Activated CD4-positive, alpha-beta T cell treated with anti-CD3 and anti-CD28 coated beads for 48 hours (primary cell): Measurements from ENCODE around the gene RTEL1.
"Not testable (repeated sequence)": the region's sequence is repeated elsewhere in the genome, so short reads cannot be mapped to it uniquely, and the experiment has no call there.

Source experiments
- DNase-seq: peaks from one replicate; pipeline ENCODE4 v3.0.0-alpha.2; 2020

RTEL1 gene

DNA sequence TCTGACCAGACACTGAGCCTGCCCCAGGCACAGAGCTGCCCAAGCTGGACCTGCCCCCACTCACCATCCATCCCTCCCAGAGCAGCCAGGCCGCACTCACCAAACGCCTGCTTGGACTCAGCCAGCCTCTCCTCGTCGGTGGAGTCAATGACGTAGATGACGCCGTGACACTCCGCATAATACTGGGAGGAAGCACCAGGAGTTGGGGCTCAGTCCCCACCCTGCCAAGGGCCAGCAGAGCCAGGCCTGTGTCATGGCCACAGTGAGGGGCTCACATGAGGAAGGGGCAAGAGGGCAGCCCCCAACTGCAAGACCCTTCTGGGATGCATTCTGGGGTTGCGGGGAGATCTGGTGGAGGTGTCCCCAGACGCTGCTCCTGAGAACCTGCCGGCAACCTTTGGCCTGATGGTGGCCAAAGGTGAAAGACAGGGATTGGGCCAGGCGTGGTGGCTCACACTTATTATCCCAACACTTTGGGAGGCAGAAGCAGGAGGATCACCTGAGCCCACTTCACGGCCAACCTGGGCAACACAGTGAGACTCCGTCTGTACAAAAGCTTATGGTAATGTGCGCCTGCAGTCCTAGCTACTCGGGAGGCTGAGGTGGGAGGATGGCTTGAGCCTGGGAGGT is 44.0 kb downstream of the RTEL1 start:
- DNase-seq, result peak; percentile 3

DNA sequence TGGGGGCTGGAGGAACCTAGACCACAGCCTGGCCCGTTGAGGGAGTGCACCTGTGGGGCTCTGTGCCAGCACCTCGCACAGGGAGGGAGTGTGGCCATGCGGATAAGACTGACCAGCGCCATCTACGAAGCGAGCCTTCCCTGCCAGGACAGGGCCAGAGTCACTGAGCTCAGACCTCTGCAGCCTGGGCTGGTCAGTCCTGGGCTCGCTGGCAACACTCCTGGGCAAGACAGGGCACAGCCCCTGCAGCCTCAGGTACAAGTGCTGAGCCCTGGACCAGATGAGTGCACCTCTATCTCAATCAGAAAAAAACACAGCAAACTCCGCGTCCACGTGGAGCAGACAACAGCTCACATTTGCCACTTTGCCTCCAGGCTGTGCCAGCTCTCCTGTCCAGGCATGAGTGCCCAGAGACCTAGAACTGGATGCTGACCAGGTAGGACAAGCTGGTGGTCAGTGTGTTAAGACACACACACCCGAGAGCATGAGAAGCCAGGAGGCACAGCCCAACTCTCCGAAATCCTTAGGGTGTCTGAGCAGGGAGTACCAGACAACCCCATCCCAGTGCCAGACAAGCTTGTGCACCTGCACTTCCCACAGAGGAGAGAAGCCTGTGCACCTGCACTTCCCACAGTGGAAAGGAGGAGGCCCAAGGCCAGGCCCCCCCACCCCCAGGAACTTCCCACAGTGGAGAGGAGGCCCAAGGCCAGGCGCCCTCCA is 44.8 kb downstream of the RTEL1 start:
- DNase-seq, result peak; percentile 2

- DNase-seq, result peak; percentile 3
These were observed 45.4 kb downstream of the RTEL1 start for GRCh38 chr20:63703471-63703975.

- no peak for DNase-seq
These were observed 46.0 kb downstream of the RTEL1 start for GRCh38 chr20:63703976-63704748.

DNA sequence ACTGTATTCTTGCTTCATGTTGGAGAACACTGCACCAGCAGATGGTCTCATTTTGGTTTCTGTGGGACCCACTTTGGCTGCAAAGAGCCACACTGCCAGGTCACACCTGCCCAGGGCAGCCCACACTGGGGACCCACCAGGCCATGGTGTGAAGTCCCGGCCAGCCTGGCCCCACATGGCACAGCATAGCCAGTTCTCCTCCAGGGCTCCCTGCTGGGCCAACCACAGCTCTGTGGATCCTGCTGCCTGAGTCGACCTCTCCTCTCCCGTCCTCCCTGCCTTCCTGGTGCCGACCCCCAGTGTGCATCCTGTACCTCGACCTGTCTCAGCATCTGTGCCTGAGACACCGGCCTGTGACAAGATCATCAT is 46.6 kb downstream of the RTEL1 start:
- DNase-seq, result no peak

DNA sequence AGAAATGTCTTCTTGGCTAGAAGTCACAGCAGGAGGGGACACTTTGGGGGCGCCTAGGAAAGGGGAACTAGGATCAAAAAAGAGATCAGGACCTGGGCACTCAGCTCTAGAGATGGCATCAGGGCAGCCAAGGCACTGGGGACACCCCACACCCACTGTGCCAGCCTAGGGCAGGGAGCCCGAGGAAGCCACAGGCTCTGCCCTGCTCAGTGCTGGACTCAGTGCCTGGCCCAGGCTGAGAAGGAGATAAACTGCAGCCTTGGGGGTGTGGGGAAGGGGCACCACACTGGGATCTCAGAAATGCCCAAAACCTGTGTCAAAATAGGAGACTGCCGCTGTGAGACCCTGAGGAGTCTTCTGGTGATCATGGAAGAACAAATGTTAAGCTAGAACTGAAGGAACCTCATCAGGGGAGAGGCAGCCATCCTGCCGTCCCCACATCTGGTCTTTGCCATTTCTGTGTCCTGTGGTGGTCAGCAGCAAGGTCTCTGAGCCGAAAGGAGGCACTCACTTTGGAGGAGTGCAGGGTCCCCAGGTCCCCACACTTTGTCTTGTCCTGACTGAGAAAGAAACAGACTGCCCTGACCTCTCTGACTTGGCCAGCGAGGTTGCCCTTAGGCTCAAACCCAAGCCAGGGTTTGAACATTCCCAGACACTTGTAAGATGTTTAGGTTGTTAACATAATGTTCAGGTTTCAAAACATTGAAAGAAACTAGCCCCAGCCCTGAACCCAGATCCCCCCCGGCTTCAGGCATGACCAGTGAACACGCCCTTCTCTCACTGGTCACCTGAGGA is 47.3 kb downstream of the RTEL1 start:
- DNase-seq, result no peak

- DNase-seq, result no peak
These were observed 48.0 kb downstream of the RTEL1 start for GRCh38 chr20:63706027-63706695.

DNA sequence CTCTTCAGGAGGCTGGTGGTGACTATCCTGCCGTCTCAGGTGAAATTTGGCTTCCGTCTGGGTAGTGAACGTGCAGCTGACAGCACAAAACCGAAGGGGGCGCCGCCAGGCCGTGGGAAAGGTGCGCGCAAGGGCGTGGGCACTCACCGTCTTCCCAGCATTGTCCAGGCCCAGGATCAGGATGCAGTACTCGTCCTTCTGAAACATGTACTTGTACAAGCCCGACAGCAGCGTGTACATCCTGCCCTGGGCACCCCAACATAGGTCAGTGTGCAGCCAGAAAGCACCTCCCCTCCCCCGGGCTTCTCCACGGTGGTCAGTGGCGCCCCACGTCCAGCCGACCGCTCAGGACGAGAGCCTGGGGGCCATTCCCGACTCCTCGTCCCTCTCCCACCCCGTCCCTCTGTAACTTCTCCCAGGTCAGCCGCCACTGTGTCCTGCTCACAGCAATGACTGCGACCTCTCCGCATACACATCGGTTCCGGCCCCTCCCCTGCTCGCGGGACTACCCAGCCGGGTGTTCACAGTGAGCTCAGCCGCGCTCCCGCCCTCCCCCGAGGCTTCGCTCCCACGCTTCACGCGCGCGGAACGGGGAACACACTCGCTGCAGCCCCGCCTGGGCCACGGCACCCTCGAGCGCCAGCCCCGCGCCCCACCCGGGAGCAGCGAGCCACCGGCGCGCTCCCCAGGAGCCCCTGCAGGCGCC is 48.9 kb downstream of the RTEL1 start:
- peak; percentile 79 for DNase-seq

DNA sequence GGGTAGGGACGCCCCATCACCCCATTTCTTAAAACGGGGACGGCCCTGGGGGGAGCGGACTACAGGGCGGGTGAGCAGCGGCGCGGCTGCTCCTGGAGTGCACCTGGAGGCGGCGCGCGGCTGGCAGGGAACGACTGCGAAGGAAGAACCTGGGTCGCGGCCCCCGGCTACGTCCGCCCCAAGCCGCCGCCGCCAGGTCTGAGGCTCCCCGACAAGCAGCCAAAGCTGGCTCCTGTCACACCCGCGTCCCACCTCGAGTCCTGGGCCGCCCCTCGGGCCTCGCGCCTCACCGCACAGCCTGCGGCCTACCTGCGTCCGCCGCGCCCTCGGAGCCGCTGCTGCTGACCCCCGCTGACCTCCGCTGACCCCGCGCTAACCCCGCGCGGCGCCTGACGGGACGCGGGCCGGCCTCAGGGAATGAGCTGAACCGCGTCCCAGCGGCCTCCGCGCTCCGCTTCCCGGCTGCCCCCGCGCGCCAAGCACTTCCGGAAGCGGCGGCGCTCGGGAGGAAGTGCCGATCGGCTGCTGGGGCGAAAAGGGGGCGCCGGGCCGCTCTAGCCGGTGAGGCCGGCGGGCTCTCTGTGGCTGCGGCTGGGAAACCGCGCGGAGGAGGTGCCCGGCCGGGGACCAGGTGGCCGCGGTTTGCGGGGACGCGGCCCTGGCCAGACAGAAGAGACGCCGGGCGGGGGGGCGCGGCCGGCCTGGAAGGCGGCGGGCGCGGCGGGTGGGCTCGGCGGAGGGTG is 49.6 kb downstream of the RTEL1 start, which contains the start of the genes ARFRP1 and ZGPAT:
ARFRP1 (minus strand) TSS at position 419 of the 743 bp plus-strand sequence. CDS start 885 bp downstream, outside the sequence.
ZGPAT (plus strand) TSS at position 482 of the 743 bp plus-strand sequence. CDS start 542 bp downstream, outside the sequence.
- DNase-seq, result peak; percentile 89

GRCh38 chr20:63708301-63709148 is 50.4 kb downstream of the RTEL1 start:
- DNase-seq, result no peak

GRCh38 chr20:63709149-63709527 is 51.0 kb downstream of the RTEL1 start:
- DNase-seq, result no peak

DNA sequence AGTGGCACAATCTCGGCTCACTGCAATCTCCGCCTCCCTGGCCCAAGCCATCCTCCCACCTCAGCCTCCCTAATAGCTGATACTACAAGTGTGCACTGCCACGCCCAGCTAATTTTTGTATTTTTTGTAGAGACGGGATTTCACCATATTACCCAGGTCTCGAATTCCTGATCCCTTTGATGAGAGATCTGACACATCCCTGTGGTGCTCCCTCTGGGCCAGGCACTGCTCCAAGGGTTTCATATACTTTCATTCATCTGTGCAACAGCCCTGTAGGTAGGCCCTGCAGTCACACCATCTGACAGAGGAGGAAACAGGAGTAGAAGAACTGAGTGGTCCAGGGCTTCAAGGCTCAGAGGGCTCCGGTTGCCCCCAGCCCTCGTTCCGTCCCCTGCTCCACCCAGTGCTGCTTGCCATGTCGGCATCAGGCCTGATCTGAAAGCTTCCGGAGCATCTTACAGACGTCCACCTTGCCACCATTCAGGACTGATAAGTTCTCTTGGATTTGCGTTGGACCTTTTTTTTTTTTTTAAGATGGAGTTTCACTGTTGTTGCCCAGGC is 53.1 kb downstream of the RTEL1 start:
- no peak for DNase-seq

DNA sequence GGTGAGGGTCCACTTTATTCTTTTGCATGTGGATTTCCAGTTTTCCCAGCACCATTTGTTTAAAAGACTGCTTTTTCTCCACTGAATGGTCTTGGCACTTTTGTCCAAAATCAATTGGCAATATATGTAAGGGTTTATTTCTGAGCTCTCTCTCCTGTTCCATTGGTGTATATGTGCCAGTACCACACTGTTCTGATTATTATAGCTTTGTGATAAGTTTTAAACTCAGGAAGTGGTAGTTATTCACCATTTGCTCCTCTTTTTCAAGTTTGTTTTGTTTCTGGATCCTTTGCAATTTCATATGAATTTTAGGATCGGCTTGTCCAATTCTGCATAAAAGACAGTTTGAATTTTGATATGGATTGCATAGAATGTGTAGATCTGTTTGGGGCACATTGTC is 54.1 kb downstream of the RTEL1 start:
- DNase-seq, result no peak

GRCh38 chr20:63714858-63715257 is 56.7 kb downstream of the RTEL1 start:
- no peak for DNase-seq

DNA sequence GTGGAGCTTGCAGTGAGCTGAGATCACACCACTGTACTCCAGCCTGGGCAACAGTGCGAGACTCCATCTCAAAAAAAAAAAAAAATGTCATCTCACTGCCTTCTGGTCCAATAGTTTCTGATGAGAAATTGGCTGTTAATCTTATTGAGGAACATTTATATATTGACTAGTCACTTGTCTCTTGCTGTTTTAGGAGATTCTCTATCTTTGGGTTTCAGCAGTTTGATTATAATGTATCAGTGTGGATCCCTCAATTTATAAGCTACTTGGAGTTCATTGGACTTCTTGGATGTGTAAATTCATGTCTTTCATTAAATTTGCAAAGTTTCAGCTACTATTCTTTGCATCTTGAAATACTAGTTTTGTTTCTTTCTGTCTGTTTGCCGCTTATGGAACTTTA is 60.9 kb downstream of the RTEL1 start:
- no peak for DNase-seq

DNA sequence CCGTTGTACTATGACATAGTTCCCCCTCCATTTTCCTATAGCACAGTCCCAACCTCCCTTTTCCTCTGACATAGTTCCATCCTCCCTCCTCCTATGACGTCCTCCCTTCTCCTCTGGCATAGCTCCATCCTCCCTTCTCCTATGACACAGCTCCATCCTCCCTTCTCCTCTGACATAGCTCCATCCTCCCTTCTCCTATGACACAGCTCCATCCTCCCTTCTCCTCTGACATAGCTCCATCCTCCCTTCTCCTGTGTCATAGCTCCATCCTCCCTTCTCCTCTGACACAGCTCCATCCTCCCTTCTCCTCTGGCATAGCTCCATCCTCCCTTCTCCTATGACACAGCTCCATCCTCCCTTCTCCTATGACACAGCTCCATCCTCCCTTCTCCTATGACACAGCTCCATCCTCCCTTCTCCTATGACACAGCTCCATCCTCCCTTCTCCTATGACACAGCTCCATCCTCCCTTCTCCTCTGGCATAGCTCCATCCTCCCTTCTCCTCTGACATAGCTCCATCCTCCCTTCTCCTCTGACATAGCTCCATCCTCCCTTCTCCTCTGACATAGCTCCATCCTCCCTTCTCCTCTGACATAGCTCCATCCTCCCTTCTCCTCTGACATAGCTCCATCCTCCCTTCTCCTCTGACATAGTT is 65.0 kb downstream of the RTEL1 start:
- DNase-seq, result not testable (repeated sequence)

DNA sequence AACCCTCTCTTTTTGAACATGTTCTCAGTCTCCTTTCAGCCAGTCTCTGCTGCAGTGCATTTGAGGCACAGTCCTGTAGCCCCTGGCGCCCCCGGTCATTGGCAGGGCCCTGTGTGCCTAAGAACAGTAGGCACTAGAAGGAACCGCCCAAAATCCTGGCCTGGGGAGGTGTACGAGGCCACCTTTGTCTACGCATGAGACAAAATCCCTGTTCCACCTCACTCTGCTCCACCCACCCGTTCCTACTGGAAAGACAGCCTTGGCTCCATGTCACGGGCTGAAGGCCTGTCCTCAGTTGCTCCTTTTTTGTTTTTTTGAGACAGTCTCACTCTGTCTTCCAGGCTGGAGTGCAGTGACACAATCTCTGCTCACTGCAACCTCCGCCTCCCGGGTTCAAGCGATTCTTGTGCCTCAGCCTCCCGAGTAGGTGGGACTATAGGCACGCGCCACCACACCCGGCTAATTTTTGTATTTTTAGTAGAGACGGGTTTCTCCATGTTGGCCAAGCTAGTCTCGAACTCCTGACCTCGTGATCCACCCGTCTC is 72.1 kb downstream of the RTEL1 start:
- DNase-seq, result not testable (repeated sequence)

DNA sequence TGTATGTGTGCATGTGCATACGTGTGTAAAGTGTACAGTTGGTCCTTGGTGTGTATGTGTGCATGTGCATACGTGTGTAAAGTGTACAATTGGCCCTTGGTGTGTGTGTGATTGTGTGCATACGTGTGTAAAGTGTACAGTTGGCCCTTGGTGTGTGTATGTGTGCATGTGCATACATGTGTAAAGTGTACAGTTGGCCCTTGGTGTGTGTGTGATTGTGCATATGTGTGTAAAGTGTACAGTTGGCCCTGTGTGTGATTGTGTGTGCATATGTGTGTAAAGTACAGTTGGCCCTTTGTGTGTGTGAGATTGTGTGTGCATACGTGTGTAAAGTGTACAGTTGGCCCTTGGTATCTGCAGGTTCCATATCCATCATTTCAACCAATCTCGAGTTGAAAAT is 73.3 kb downstream of the RTEL1 start:
- DNase-seq, result no peak
